Osteocyte (in vitro differentiated cells): ENCODE measurements around the gene PPP1R13B. TPM values are rescaled to one million over a fixed set of nuclear protein-coding genes. Genes with fewer than 3 reads are reported as not detected.
"Not testable (repeated sequence)": the region's sequence is repeated elsewhere in the genome, so short reads cannot be mapped to it uniquely, and the experiment has no call there.

Source experiments
- DNase-seq: peaks from one replicate; pipeline ENCODE4 v3.0.0; 2021; ENCODE audit warnings: mixed read lengths; ENCODE audit not compliant: unreplicated experiment; ENCODE audit errors: extremely low spot score
- H3K27ac Mint-ChIP-seq: one replicate; pipeline ENCODE4 v1.8.0; 2021; ENCODE audit warnings: mild to moderate bottlenecking, mixed read lengths; ENCODE audit not compliant: unreplicated experiment
- H3K27me3 Mint-ChIP-seq: one replicate; pipeline ENCODE4 v1.8.0; 2021; ENCODE audit warnings: mixed read lengths; ENCODE audit not compliant: unreplicated experiment
- H3K36me3 Mint-ChIP-seq: one replicate; pipeline ENCODE4 v1.8.0; 2021; ENCODE audit warnings: mixed read lengths; ENCODE audit not compliant: unreplicated experiment
- H3K4me1 Mint-ChIP-seq: one replicate; pipeline ENCODE4 v1.8.0; 2021; ENCODE audit warnings: mixed read lengths; ENCODE audit not compliant: unreplicated experiment
- H3K4me3 Mint-ChIP-seq: one replicate; pipeline ENCODE4 v1.8.0; 2021; ENCODE audit warnings: mild to moderate bottlenecking, moderate library complexity, mixed read lengths; ENCODE audit not compliant: unreplicated experiment
- H3K9me3 Mint-ChIP-seq: one replicate; pipeline ENCODE4 v1.8.0; 2021; ENCODE audit warnings: mixed read lengths; ENCODE audit not compliant: unreplicated experiment
- CTCF ChIP-seq: fragments of 200-600 bp; sonication (generic); IDR thresholded peaks from 2 replicates; pipeline ENCODE4 v1.5.0; 2021; ENCODE audit warnings: antibody characterized with exemption, mild to moderate bottlenecking, moderate library complexity
- total RNA-seq: library from RNA; stranded (reverse); gene quantifications from 2 replicates; pipeline ENCODE4 v1.2.1, GENCODE V29; 2021

The PPP1R13B gene
- total RNA-seq, 1 donor from 2014 or later = 7.9 TPM

- H3K4me3 Mint-ChIP-seq = no peak overlapping the region
- no peak for DNase-seq
- H3K9me3 Mint-ChIP-seq = no peaks in the 10 kb centered on the region
- no peaks in the 10 kb centered on the region for H3K27me3 Mint-ChIP-seq
- peaks cover 21% of the 10 kb centered on the region for H3K36me3 Mint-ChIP-seq
- no peak for TF ChIP-seq CTCF
- H3K4me1 Mint-ChIP-seq = peaks cover 25% of the 10 kb centered on the region
- no peak overlapping the region for H3K27ac Mint-ChIP-seq
These were observed 153.9 kb downstream of the PPP1R13B start for GRCh38 chr14:103693515-103693914.

- DNase-seq = no peak
- no peaks in the 10 kb centered on the region for H3K9me3 Mint-ChIP-seq
- peaks cover 25% of the 10 kb centered on the region for H3K4me1 Mint-ChIP-seq
- H3K27me3 Mint-ChIP-seq = no peaks in the 10 kb centered on the region
- H3K27ac Mint-ChIP-seq = no peak overlapping the region
- no peak overlapping the region for H3K4me3 Mint-ChIP-seq
- peaks cover 24% of the 10 kb centered on the region for H3K36me3 Mint-ChIP-seq
- no peak for TF ChIP-seq CTCF
These were observed 154.5 kb downstream of the PPP1R13B start for GRCh38 chr14:103692871-103693270.

- Mint-ChIP-seq H3K4me3 (no peak overlapping the region), H3K27me3 (no peaks in the 10 kb centered on the region), H3K27ac (no peak overlapping the region), H3K4me1 (peaks cover 23% of the 10 kb centered on the region), H3K9me3 (no peaks in the 10 kb centered on the region), H3K36me3 (peaks cover 27% of the 10 kb centered on the region)
- no peak for TF ChIP-seq CTCF
- no peak for DNase-seq
These were observed 155.2 kb downstream of the PPP1R13B start for GRCh38 chr14:103692159-103692558.

- H3K4me1 Mint-ChIP-seq = peaks cover 23% of the 10 kb centered on the region
- H3K9me3 Mint-ChIP-seq, H3K27me3 Mint-ChIP-seq, H3K27ac Mint-ChIP-seq, DNase-seq, H3K4me3 Mint-ChIP-seq: not testable (repeated sequence)
- peaks cover 31% of the 10 kb centered on the region for H3K36me3 Mint-ChIP-seq
These were observed 155.7 kb downstream of the PPP1R13B start for GRCh38 chr14:103691655-103692054.

- Mint-ChIP-seq H3K9me3 (no peaks in the 10 kb centered on the region), H3K27ac (no peak overlapping the region), H3K36me3 (peaks cover 44% of the 10 kb centered on the region), H3K4me1 (peaks cover 14% of the 10 kb centered on the region), H3K27me3 (no peaks in the 10 kb centered on the region), H3K4me3 (no peak overlapping the region)
- no peak for DNase-seq
- no peak for TF ChIP-seq CTCF
These were observed 157.0 kb downstream of the PPP1R13B start for GRCh38 chr14:103690332-103690731.
